ENCODE measurements around the gene ESD.

The ESD gene

GRCh38 chr13:46745062-46745461 lies 51.9 kb downstream of the ESD start:
- no peak for DNase-seq

- no peak for DNase-seq
Measured at GRCh38 chr13:46743191-46743590, 53.8 kb downstream of the ESD start.

GRCh38 chr13:46739447-46740098 lies 57.4 kb downstream of the ESD start:
- no peak for DNase-seq

- DNase-seq = no peak
Measured at GRCh38 chr13:46738766-46739165, 58.2 kb downstream of the ESD start.

- no peak for DNase-seq
Measured at GRCh38 chr13:46738055-46738454, 58.9 kb downstream of the ESD start.

GRCh38 chr13:46736541-46737310 lies 60.2 kb downstream of the ESD start:
- no peak for DNase-seq

- DNase-seq = no peak
Measured at GRCh38 chr13:46735425-46735824, 61.5 kb downstream of the ESD start.

- no peak for DNase-seq
Measured at GRCh38 chr13:46731535-46731934, 65.4 kb downstream of the ESD start.

- no peak for DNase-seq
Measured at GRCh38 chr13:46728777-46729176, 68.2 kb downstream of the ESD start.

- DNase-seq = no peak
Measured at GRCh38 chr13:46726347-46726746, 70.6 kb downstream of the ESD start.

All from effector CD4-positive, alpha-beta T cell (primary cell).